Measurements from ENCODE around the gene SPC24. TPM values are rescaled to one million over a fixed set of nuclear protein-coding genes. Genes with fewer than 3 reads are reported as not detected.
A peak's percentile ranks its signal among the peaks of the same experiment; 100 is the strongest.

The SPC24 gene, protein sequence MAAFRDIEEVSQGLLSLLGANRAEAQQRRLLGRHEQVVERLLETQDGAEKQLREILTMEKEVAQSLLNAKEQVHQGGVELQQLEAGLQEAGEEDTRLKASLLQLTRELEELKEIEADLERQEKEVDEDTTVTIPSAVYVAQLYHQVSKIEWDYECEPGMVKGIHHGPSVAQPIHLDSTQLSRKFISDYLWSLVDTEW
- 10 to 100 TPM in 1 of 4 donors, 1 to 10 TPM in 3; 1.8 to 21.8 (median 2.6) TPM for total RNA-seq

GRCh38 chr19:11155373-11156120, at the start of gene SPC24:
Gene SPC24 (minus strand): TSS chr19:11155782. CDS start chr19:11155776, 6 bp downstream.
- Histone ChIP-seq H3K9me3 (no peaks in the 10 kb centered on the region), H3K4me3 (peak within 1 kb of the TSS; percentile 26 to 35), H3K27me3 (no peaks in the 10 kb centered on the region), H3K36me3 (no peaks in the 10 kb centered on the region), H3K27ac (peak within 1 kb of the TSS; percentile 93 to 96), H3K4me1 (peaks cover 6 to 14% of the 10 kb centered on the region in 2 donors)
- TF ChIP-seq POLR2A (IDR thresholded peaks at IDR 0.05) = peak; percentile 38 to 45
- no peak for TF ChIP-seq CTCF (IDR thresholded peaks at IDR 0.05)
- peak; percentile 94 to 96 for DNase-seq
- intact Hi-C loops (cut with DNase I; ENCODE audit: low total_unique reads) = no loop called here

- H3K27me3 ChIP-seq = no peaks in the 10 kb centered on the region
- peak; percentile 58 to 70 for DNase-seq
- peak overlapping the region; percentile 98 to 99 for H3K27ac ChIP-seq
- no peaks in the 10 kb centered on the region for H3K9me3 ChIP-seq
- no peaks in the 10 kb centered on the region for H3K36me3 ChIP-seq
- no peak for TF ChIP-seq POLR2A (IDR thresholded peaks at IDR 0.05)
- no peak for TF ChIP-seq CTCF (IDR thresholded peaks at IDR 0.05)
- intact Hi-C loops (cut with DNase I; ENCODE audit: low total_unique reads) = loop anchor here (5.0 to 10.0 kb wide), 2 partner anchors 68 to 170 kb away; no protein-coding TSS in a partner anchor
- no peak overlapping the region for H3K4me3 ChIP-seq
- peaks cover 4 to 5% of the 10 kb centered on the region in 2 donors for H3K4me1 ChIP-seq
Measured at GRCh38 chr19:11204943-11205349, 49.4 kb upstream of the SPC24 start.

GRCh38 chr19:11204076-11204602, 48.6 kb upstream of the SPC24 start:
- H3K9me3 ChIP-seq = no peaks in the 10 kb centered on the region
- H3K36me3 ChIP-seq = no peaks in the 10 kb centered on the region
- H3K27me3 ChIP-seq = no peaks in the 10 kb centered on the region
- TF ChIP-seq CTCF (IDR thresholded peaks at IDR 0.05) = no peak
- no peak for TF ChIP-seq POLR2A (IDR thresholded peaks at IDR 0.05)
- H3K4me1 ChIP-seq = peaks cover 4 to 5% of the 10 kb centered on the region in 2 donors
- peak overlapping the region; percentile 98 to 99 for H3K27ac ChIP-seq
- no peak for DNase-seq
- intact Hi-C loops (cut with DNase I; ENCODE audit: low total_unique reads) = loop anchor here (5.0 to 10.0 kb wide), 2 partner anchors 67 to 169 kb away; no protein-coding TSS in a partner anchor
- H3K4me3 ChIP-seq = no peak overlapping the region

GRCh38 chr19:11203194-11204075, 47.9 kb upstream of the SPC24 start:
- TF ChIP-seq CTCF (IDR thresholded peaks at IDR 0.05) = peak; percentile 90 to 98 (median 96)
- no peak for TF ChIP-seq POLR2A (IDR thresholded peaks at IDR 0.05)
- Histone ChIP-seq H3K9me3 (no peaks in the 10 kb centered on the region), H3K36me3 (no peaks in the 10 kb centered on the region), H3K27ac (peak overlapping the region; percentile 98 to 99), H3K4me1 (peaks cover 4 to 5% of the 10 kb centered on the region in 2 donors), H3K27me3 (no peaks in the 10 kb centered on the region), H3K4me3 (no peak overlapping the region)
- intact Hi-C loops (cut with DNase I; ENCODE audit: low total_unique reads) = loop anchor here (5.0 to 10.0 kb wide), 2 partner anchors 66 to 169 kb away; no protein-coding TSS in a partner anchor
- DNase-seq = peak; percentile 93 to 98
